Mucosa of rectum (tissue), 2 donors: ENCODE results near the gene VSX1.

Experiments
- H3K27ac ChIP-seq, 2 donors: one replicate each; pipeline ENCODE4 v1.7.0; 2013; ENCODE audit warnings: inconsistent platforms in 2 of 2, low read depth in 2 of 2, low read length in 2 of 2
- H3K27me3 ChIP-seq, 2 donors: one replicate each; pipeline ENCODE4 v1.7.0; 2013; ENCODE audit warnings: low read length in 2 of 2; ENCODE audit not compliant: control insufficient read depth in 2 of 2, insufficient read depth in 2 of 2
- H3K36me3 ChIP-seq, 2 donors: one replicate each; pipeline ENCODE4 v1.7.0; 2013; ENCODE audit warnings: low read length in 2 of 2; ENCODE audit not compliant: control insufficient read depth in 2 of 2, insufficient read depth in 2 of 2
- H3K4me1 ChIP-seq, 2 donors: one replicate each; pipeline ENCODE4 v1.7.0; 2013; ENCODE audit warnings: low read length in 2 of 2, mild to moderate bottlenecking in 1 of 2; ENCODE audit not compliant: control insufficient read depth in 2 of 2, insufficient read depth in 2 of 2
- H3K4me3 ChIP-seq, 2 donors: one replicate each; pipeline ENCODE4 v1.7.0; 2013; ENCODE audit warnings: low read length in 2 of 2
- H3K9ac ChIP-seq, 2 donors: one replicate each; pipeline ENCODE4 v1.7.0; 2013; ENCODE audit warnings: low read length in 2 of 2, low read depth in 1 of 2, mild to moderate bottlenecking in 1 of 2
- H3K9me3 ChIP-seq, 2 donors: one replicate each; pipeline ENCODE4 v1.7.0; 2013; ENCODE audit warnings: low read length in 2 of 2; ENCODE audit not compliant: control insufficient read depth in 2 of 2
- donor health status: healthy.
- donor health status: Normal muscosa, but diverticular disease.

The VSX1 gene

DNA sequence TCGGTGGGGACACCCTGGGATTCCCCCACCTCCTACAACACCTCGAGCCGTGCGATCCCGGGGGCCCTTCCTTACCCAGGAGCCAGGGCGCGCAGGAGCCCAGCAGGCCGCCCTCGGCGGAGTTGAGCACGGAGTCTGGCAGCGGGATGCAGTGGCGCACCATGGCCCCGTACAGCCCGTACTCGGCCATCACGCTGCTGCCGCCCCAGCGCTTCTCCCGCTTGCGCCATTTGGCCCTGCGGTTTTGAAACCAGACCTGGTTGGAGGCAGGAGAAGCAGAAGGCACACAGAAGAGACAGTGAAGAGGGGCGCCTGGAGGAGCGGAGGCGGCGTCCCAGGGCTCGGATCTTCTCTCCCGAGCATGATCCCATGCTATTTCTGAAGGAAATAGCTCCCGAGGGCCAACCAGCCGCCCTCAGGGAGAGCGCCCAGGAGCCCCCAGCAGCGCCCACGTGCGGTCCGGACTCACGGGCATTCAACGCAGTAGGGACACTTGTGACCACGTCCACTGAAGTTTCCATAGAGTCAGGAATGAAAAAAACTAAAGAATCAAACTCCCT is 4.3 kb downstream of the VSX1 start:
- peaks cover 3% of the 10 kb centered on the region in 2 donors for H3K4me1 ChIP-seq
- H3K9ac ChIP-seq: no peak overlapping the region
- H3K9me3 ChIP-seq: no peaks in the 10 kb centered on the region
- H3K27me3 ChIP-seq: peaks cover 28 to 34% of the 10 kb centered on the region in 2 donors
- no peaks in the 10 kb centered on the region for H3K36me3 ChIP-seq
- H3K27ac ChIP-seq: no peak overlapping the region
- H3K4me3 ChIP-seq: peak overlapping the region in 1 of 2 donors; percentile 35

DNA sequence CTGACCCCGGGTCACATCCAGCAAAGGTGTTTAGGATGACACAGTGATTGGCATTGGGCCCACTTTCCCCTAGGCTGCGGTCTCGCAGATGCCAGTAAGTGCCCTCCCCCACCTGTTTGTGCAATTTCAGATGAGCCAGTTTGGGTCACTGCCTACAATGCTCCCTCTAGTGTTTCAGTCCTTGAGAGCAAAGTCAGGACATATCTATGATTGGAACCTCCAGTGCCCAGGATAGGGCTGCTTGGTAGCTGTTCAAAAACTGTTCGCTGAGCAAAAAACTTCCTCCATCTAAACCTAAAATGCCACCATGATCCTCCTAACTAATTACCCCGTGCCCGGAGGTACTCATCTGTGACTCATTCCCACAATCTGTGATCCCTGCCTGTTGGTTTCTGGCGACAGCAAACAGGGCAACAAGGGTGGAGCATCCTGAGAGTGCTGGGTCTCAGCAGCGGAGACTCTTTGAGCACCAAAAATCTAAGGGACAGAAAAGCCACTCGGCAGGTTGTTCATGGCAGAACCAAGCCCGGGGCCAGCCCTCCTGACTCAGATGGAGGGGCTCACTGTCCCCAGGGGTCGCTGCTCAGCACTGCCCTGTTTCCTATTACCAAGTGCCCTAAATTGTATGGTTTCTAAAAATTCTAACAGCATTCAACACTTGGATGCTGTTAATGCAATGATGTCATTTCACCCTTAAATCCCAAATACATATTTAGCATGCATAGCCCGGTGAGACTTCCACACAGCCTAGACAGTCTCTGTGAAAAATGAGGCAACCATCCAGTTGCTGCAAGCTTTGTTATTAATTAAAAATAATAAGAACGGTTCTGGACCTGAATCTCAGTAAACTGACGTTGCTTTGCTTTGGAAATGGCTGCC is 5.0 kb downstream of the VSX1 start:
- no peak overlapping the region for H3K4me3 ChIP-seq
- H3K9me3 ChIP-seq: no peaks in the 10 kb centered on the region
- no peak overlapping the region for H3K9ac ChIP-seq
- no peaks in the 10 kb centered on the region for H3K36me3 ChIP-seq
- peaks cover 26 to 36% of the 10 kb centered on the region in 2 donors for H3K27me3 ChIP-seq
- no peak overlapping the region for H3K27ac ChIP-seq
- peaks cover 3% of the 10 kb centered on the region in 2 donors for H3K4me1 ChIP-seq

DNA sequence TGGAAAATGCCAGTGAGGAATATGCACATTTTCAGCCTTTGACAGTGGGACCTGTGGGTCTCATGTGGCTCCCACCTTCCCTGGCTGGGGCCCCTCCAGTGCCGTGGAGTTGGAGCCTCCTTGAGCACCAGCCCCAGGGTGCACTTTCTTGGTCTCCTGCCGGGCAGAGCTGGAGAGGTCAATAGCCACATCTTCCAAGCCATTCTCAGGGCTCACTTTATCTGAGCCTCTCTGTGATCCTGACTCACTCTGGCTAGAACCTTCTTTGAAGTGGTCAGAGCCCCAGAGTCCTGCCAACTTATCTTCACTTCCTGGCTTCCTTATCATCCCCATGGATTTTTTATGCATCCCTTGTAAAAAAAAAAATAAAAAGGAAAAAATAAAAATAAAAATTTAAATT is 5.7 kb downstream of the VSX1 start:
- no peaks in the 10 kb centered on the region for H3K9me3 ChIP-seq
- H3K27me3 ChIP-seq: peaks cover 19 to 37% of the 10 kb centered on the region in 2 donors
- no peak overlapping the region for H3K9ac ChIP-seq
- peaks cover 3% of the 10 kb centered on the region in 2 donors for H3K4me1 ChIP-seq
- H3K4me3 ChIP-seq: no peak overlapping the region
- no peak overlapping the region for H3K27ac ChIP-seq
- H3K36me3 ChIP-seq: no peaks in the 10 kb centered on the region

DNA sequence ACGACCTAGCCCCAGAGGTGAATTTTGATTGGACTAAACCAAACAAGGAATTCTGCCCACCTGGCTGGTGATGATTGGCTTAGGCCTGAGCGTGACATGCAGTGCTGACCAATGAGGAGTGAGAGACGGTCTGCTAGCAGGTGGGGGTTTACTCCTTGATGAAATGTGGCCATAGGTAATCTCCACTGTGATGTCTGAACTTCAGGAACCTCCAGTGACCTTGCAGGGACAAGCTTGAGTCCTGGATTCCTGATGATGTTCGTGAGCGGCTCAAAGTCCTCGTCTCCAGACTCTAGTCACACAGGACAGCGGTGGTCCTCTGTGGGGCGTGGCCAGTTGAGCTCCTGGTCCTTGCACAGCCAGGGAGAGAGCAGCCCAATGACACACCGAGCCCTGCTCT is 8.4 kb downstream of the VSX1 start:
- no peak overlapping the region for H3K4me3 ChIP-seq
- peaks cover 12 to 40% of the 10 kb centered on the region in 2 donors for H3K27me3 ChIP-seq
- H3K4me1 ChIP-seq: no peaks in the 10 kb centered on the region
- H3K9ac ChIP-seq: no peak overlapping the region
- no peaks in the 10 kb centered on the region for H3K9me3 ChIP-seq
- no peaks in the 10 kb centered on the region for H3K36me3 ChIP-seq
- no peak overlapping the region for H3K27ac ChIP-seq

DNA sequence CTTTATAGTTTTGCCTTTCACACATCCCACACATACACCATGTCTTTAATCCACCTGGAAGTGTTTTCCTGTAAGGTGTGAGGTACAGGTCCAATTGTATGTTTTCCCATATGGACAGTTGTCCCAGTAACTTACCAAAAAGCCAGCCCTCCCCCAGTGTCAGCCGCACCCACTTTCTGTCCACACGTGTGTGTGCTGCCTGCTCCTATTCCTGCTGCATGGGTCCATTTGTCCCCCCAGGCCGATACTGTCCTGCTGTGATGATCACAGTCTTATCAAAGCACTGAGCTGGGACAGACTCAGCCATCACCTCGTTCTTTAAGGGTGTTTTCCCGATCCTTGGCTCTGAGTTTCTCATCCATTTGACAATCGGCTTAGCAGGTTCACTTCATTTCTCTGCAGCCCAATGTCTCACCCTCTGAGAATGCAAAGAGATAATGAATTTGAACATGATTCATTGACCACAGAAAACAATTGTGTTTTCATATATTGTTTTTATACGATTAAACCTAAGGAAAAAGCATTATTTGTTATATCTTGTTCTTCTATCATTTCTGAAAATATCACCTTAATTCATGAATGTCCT is 9.6 kb downstream of the VSX1 start:
- no peak overlapping the region for H3K9ac ChIP-seq
- H3K4me1 ChIP-seq: no peaks in the 10 kb centered on the region
- no peaks in the 10 kb centered on the region for H3K9me3 ChIP-seq
- no peak overlapping the region for H3K27ac ChIP-seq
- peaks cover 15 to 38% of the 10 kb centered on the region in 2 donors for H3K27me3 ChIP-seq
- H3K36me3 ChIP-seq: no peaks in the 10 kb centered on the region
- no peak overlapping the region for H3K4me3 ChIP-seq

DNA sequence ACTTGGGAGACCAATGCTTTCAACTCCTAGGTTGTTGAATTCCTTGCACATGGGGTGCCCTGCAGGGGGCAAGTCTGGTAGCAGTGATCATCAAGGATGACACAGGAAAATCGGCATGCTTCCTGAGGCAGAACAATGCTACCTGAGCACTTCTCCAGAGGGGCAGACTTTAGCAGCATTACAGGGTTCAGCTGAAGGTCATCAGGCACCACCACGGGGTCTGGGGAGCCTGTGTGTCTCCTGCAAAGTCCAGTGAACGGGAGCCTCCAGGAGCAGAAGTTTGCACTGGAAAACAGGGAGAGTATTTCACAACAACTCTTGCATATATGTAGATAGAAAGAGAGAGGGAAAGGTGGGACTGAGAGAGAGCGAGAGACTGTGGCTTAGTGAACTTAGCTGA is 10.2 kb downstream of the VSX1 start:
- no peak overlapping the region for H3K4me3 ChIP-seq
- no peaks in the 10 kb centered on the region for H3K9me3 ChIP-seq
- H3K36me3 ChIP-seq: no peaks in the 10 kb centered on the region
- no peaks in the 10 kb centered on the region for H3K4me1 ChIP-seq
- H3K27ac ChIP-seq: no peak overlapping the region
- H3K9ac ChIP-seq: no peak overlapping the region
- peaks cover 15 to 38% of the 10 kb centered on the region in 2 donors for H3K27me3 ChIP-seq

DNA sequence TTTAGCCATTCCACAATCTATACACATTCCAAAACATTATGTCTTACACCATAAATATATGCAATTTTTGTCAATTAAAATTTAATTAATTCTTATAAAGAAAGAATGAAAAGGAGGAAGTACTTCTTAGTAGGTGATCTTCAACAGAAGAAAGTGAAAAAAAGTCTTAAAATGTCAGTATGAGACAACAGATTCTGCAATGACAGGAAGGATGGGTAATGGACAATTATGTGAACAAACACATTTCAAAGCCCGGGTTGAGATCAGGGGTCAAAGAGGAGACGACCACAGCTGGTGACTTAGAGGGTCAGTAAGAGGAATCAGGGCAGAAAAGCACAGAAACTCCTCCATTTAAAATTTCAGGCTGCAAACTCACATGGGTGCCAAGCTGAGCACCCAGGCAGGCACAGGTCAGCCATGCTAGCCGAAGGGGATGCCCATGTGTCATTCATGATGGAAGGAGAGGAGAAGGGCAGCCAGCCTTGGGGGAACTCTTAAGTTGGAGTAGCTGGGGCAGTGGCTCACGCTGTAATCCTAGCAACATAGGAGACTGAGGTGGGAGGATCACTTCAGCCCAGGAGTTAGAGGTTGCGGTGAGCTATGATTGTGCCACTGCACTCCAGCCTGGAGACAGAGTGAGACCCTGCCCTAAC is 11.0 kb downstream of the VSX1 start:
- Histone ChIP-seq H3K4me3 (no peak overlapping the region), H3K36me3 (no peaks in the 10 kb centered on the region), H3K27me3 (peaks cover 15 to 38% of the 10 kb centered on the region in 2 donors), H3K9me3 (no peaks in the 10 kb centered on the region), H3K4me1 (no peaks in the 10 kb centered on the region), H3K27ac (no peak overlapping the region), H3K9ac (no peak overlapping the region)

DNA sequence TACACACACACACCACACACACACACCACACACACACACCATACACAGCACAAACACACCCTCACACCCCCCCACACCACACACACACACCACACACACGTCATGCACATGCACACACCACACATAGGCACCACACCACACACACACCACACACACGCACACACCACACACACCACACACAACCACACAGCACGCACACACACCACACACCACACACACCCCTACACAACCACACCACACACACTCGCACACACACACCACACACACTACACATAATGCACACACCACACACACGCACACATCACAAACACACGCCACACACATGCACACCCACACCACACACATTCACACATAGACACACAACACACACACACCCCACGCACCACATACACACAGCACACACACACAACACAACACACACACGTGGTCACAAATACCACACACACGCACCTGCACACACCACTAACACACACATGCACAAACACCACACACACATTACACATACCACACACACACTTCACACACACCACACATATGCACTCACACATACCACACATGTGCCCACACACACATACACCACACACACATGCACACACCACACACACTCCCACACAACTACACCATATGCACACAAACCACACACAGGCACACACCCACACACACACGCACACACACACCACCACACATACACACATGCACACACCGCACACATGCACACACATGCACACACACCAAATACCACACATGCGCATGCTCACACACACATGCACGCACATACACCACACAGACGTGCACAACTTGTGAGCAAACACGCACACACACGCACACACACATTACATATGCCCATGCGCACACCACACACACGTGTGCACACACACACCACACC is 14.6 kb downstream of the VSX1 start:
- Histone ChIP-seq H3K4me3 (no peak overlapping the region), H3K27ac (no peak overlapping the region), H3K27me3 (peaks cover 10 to 23% of the 10 kb centered on the region in 2 donors), H3K36me3 (no peaks in the 10 kb centered on the region), H3K9me3 (no peaks in the 10 kb centered on the region), H3K9ac (no peak overlapping the region), H3K4me1 (peaks cover 6 to 7% of the 10 kb centered on the region in 2 donors)

DNA sequence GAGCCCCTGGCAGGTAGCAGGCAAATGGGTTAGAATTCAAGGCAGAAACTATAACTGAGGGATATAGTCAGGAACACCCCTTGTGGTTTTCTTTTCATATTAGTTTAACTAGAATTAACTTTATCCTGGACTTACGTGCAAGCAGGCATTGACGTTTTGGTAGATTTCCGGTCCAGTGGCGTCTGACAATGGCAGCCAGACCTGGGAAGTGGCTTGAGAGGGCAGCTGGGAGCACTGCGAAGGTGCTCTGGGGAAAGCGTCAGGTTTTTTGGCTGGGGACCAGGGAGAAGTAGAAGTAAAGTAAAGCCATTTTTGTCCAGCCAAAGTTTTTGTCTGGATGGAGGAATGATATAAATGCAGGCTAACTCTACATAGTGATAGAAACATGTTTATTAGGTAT is 15.6 kb downstream of the VSX1 start:
- Histone ChIP-seq H3K9me3 (no peaks in the 10 kb centered on the region), H3K4me1 (peaks cover 6 to 7% of the 10 kb centered on the region in 2 donors), H3K36me3 (no peaks in the 10 kb centered on the region), H3K9ac (no peak overlapping the region), H3K27me3 (peaks cover 7 to 14% of the 10 kb centered on the region in 2 donors), H3K27ac (no peak overlapping the region), H3K4me3 (no peak overlapping the region)
